LNCAP (cell line): ENCODE data around the gene ADGRB3.

Experiments used
- TF ChIP-seq, protein P1 (sequence below): fragments of 450-650 bp; IDR thresholded peaks from 2 replicates; pipeline ENCODE4 v1.5.1; 2017; ENCODE audit warnings: mild to moderate bottlenecking

Gene ADGRB3

DNA sequence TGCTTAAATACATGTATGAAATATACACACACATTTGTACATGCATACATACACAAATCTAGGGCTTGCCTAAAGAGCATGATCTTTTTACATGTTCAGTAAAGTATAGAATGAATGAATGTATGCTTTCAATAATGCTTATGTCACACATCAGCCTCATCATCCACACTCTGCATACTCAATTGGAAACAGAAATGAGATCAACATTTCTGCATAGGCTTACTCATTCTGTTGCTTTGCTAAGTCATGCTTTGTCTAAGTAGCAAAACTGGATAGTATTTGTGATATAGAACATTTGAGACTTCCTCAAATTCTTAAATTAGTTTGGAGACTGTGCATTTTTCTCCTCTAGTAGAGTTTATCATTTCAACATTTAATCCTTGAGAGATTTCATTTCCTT is 343.3 kb downstream of the ADGRB3 start:
- TF ChIP-seq, protein P1, sequence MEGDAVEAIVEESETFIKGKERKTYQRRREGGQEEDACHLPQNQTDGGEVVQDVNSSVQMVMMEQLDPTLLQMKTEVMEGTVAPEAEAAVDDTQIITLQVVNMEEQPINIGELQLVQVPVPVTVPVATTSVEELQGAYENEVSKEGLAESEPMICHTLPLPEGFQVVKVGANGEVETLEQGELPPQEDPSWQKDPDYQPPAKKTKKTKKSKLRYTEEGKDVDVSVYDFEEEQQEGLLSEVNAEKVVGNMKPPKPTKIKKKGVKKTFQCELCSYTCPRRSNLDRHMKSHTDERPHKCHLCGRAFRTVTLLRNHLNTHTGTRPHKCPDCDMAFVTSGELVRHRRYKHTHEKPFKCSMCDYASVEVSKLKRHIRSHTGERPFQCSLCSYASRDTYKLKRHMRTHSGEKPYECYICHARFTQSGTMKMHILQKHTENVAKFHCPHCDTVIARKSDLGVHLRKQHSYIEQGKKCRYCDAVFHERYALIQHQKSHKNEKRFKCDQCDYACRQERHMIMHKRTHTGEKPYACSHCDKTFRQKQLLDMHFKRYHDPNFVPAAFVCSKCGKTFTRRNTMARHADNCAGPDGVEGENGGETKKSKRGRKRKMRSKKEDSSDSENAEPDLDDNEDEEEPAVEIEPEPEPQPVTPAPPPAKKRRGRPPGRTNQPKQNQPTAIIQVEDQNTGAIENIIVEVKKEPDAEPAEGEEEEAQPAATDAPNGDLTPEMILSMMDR: no peak

DNA sequence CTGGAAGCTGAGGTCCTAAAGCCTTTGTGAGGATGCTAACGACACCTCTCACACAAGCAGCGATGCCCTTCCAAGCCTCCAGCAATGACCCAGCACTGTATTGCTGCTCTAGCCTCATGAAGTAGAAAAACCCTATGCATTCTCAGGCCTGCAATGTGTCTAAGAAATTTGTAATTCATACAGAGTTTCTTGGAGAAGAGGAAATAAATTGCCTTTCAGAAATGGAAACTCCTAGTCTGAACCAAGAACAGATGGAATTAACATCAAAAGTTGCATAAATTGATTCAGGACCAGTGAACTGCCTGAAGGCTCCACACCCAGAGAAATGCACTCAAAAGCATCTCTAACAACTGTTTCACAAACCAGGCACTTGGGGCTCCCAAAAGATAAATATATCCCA is 353.6 kb downstream of the ADGRB3 start:
- TF ChIP-seq, protein P1: no peak

DNA sequence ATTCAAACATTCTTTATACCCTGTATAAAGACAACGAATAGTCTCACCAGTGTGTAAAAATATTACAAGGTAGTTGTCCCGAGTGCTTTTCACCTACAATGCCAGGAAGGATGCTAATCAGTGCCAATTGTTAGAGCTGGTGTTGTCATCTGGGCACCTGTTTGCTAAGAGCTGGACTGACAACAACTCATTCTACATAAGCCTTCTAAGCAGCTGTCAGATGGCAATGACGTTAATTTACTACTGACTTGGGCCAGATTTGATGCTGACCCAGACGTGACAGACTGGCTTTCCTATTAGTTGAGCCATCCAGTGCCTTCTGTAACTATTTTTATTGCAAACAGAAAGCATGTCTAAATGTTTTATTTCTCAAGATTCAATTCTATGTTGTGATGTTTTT is 355.2 kb downstream of the ADGRB3 start:
- TF ChIP-seq, protein P1: no peak

DNA sequence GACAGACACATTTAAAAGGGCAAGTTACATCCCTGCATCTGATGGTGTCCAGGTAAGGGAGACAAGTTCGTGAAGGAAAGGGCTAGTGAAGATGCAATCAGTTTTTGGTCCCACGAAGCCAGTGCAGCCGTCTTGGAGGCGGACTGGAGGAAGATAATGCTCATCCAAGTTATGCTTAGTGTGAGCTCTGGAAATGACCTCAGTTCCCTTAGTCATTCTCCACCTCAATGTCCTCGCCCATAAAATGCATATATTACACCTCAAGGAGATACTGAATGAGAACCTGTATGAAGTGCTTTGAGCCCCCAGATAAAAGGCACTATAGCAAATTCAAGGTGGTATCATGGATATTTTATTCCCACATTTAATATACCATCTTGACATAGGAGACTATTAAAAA is 358.8 kb downstream of the ADGRB3 start:
- TF ChIP-seq, protein P1: no peak

DNA sequence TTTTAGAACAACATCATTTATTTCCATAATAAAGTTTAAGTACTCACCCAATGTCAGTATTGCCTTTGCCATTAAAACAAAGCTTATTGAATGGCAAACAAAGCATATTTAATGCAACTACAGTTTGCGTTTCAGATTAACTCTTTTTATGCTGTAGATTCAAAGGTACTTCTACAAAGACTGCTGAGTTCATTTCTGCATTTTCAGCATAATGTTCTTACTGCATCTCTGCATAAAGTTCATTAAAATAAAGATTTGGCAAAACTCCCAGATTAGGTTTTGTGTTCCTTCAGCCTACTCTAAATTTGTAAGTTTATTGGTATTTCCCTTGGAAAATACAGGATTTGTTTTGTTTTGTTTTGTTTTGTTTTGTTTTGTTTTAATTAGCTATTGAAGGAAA is 359.4 kb downstream of the ADGRB3 start:
- TF ChIP-seq, protein P1: no peak

DNA sequence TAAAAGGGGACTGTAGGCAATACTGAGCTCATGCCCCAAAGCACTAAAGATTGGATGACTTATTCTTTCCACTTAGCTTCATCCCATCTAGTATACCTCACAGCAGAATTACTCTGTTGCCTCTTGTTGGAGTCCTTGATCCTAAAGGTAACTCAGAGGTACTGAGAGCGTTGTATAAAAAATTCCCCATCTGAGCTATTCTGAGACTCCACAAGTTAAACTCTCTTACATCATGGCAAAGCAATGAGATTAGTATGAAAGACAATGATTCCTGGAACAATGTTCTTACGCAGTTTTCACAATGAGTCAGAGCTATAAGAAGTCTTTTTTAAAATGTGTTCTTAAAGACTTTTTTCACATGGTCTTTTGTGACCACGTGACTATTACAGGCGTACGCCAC is 370.1 kb downstream of the ADGRB3 start:
- TF ChIP-seq, protein P1: no peak

DNA sequence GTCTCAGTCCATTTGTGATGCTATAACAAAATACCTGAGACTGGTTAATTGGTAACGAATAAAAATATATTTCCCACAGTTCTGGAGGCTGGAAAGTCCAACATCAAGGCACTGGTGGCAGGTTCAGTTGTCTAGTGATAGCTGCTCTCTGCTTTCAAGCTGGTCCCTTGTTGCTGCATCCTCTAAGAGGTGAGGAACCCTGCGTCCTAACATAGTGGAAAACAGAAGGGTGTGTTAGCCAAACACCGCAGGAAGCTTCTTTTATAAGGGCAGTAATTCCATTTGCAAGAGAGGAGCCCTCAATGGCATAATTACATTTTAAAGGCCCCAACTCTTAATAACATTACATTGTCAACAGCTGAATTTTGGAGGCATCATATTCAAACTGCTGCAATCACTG is 372.7 kb downstream of the ADGRB3 start:
- TF ChIP-seq, protein P1: no peak

DNA sequence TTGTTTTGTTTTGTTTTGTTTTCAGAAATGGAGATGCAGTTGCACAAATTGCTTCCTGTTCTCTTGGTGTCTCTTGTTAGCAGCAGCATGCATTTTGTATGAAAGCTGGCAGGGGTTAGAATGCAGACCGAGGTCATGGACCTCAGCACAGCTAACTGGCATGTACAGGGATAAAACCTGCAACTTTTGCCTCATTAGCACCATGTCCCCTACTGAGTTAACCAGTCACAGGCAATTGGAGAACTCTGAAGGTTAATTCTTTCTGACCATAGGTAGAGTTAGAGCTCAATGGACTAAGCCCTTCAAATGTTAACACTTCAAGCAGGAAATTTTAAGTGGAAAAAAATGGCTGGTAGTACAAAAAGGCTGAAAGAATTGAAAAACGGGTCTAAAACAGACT is 377.1 kb downstream of the ADGRB3 start:
- TF ChIP-seq, protein P1: no peak
